Measurements from ENCODE around the gene IQCK.

IQCK gene

DNA sequence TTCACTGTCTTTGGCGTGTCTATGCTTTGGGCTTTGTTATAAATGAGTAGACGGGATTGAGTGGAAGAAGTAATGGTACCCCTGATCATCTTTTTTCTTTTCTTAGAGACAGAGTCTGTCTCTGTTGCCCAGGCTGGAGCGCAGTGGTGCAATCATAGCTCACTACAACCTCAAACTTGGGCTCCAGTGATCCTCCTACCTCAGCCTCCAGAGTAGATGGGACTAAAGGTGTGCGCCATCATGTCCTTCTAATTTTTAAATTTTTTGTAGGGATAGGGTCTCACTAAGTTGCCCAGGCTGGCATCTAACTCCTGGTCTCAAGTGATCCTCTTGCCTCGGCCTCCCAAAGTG lies 181.5 kb downstream of the IQCK start:
- no peak for DNase-seq (ENCODE audit: low read depth, low spot score)
- no peak overlapping the region for H3K4me3 ChIP-seq

GRCh38 chr16:19901164-19901563 lies 183.1 kb downstream of the IQCK start:
- no peak for TF ChIP-seq POLR2AphosphoS5 (IDR thresholded peaks at IDR 0.05; ENCODE audit: borderline replicate concordance, low read depth, low read length)
- no peak for TF ChIP-seq EZH2 (IDR thresholded peaks at IDR 0.05)
- TF ChIP-seq FOXP2 (optimal IDR thresholded peaks at IDR 0.05; ENCODE audit: control extremely low read depth, extremely low read length, insufficient read depth) = no peak
- Histone ChIP-seq H3K27ac (no peak overlapping the region), H3K9me3 (ENCODE audit: low read depth, low read length) (no peaks in the 10 kb centered on the region), H3K9ac (ENCODE audit: insufficient read length) (no peak overlapping the region), H3K4me3 (no peak overlapping the region), H3K36me3 (ENCODE audit: insufficient read depth, low read length) (no peaks in the 10 kb centered on the region)
- DNase-seq (ENCODE audit: low read depth, low spot score) = no peak

More for the DNA sequence above, 181.5 kb downstream of the IQCK start:
- Histone ChIP-seq H3K36me3 (ENCODE audit: insufficient read depth, low read length) (no peaks in the 10 kb centered on the region), H3K9me3 (ENCODE audit: low read depth, low read length) (no peaks in the 10 kb centered on the region), H3K27ac (no peak overlapping the region), H3K9ac (ENCODE audit: insufficient read length) (no peak overlapping the region)
- no peak for TF ChIP-seq POLR2AphosphoS5 (IDR thresholded peaks at IDR 0.05; ENCODE audit: borderline replicate concordance, low read depth, low read length)

DNA sequence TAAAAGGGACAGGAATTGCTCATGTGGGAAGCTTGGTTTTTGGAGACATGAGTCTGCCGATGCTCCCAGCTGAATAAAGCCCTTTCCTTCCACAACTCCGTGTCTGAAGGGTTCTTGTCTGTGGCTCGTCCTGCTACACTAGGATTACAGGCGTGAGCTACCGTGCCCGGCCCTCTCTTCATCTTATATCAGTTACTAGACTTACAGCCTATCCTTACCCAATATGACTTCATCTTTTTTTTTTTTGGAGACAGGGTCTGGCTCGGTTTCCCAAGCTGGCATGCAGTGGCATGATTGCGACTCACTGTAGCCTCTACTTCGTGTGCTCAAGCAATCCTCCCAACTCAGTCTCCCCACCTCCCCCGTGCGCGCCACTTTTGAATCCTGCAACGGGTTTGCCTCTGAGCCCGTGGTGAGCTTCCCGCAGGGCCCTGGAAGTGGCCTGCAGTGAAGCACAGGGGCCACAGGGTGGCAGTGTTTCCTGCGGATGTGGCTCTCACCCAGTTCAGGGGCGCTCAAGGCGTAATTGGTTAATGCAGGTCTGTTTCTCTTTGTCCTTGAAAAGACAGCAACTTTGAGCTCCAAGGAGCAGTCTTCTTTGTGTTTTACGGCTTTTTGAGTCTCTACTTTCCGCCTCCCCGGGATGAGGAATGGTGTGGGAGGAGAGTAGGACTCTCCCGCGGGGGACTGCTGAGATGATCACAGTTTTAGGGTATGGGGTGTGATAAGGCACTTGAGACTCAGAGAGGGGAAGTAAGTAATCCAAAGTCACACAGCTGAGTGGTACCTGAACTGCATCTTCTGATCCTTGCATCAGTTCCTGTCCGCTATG lies 189.3 kb downstream of the IQCK start:
- Histone ChIP-seq H3K9me3 (ENCODE audit: low read depth, low read length) (no peaks in the 10 kb centered on the region), H3K36me3 (ENCODE audit: insufficient read depth, low read length) (no peaks in the 10 kb centered on the region), H3K27ac (no peak overlapping the region), H3K4me3 (no peak overlapping the region), H3K9ac (ENCODE audit: insufficient read length) (no peak overlapping the region)
- peak; percentile 24 for DNase-seq (ENCODE audit: low read depth, low spot score)
- TF ChIP-seq EZH2 (IDR thresholded peaks at IDR 0.05) (no peak), POLR2AphosphoS5 (IDR thresholded peaks at IDR 0.05; ENCODE audit: borderline replicate concordance, low read depth, low read length) (no peak), FOXP2 (optimal IDR thresholded peaks at IDR 0.05; ENCODE audit: control extremely low read depth, extremely low read length, insufficient read depth) (no peak)

Data from SK-N-MC (cell line).